Sigmoid colon (tissue), 7 donors: ENCODE results near the gene ZNF76. TPM values are rescaled to one million over a fixed set of nuclear protein-coding genes. Genes with fewer than 3 reads are reported as not detected.

Experiments
- DNase-seq: peaks from one replicate; pipeline ENCODE4 v3.0.0-alpha.2; 2019
- H3K27ac ChIP-seq, 4 donors: fragments of 200-600 bp; sonication (generic); one replicate each; pipeline ENCODE4 v1.5.1; 2016 to 2019; ENCODE audit warnings: mild to moderate bottlenecking in 1 of 4
- H3K27me3 ChIP-seq, 3 donors: fragments of 200-600 bp; sonication (generic); one replicate each; pipeline ENCODE4 v1.5.1; 2019; ENCODE audit warnings: mild to moderate bottlenecking in 1 of 3
- H3K36me3 ChIP-seq, 4 donors: fragments of 200-600 bp; sonication (generic); one replicate each; pipeline ENCODE4 v1.5.1; 2016 to 2019
- H3K4me1 ChIP-seq, 4 donors: fragments of 200-600 bp; sonication (generic); one replicate each; pipeline ENCODE4 v1.5.1; 2017 to 2019
- H3K4me3 ChIP-seq, 4 donors: fragments of 200-600 bp; sonication (generic); one replicate each; pipeline ENCODE4 v1.5.1; 2017 to 2019; ENCODE audit warnings: mild to moderate bottlenecking in 2 of 4, moderate library complexity in 1 of 4
- H3K9me3 ChIP-seq, 4 donors: fragments of 200-600 bp in 3 of 4; sonication (generic) in 3 of 4; one replicate each; pipeline versions ENCODE4 v1.5.1 to v1.6.1; 2013 to 2019
- EP300 ChIP-seq, 4 donors: sonication (generic); formaldehyde crosslinking; IDR thresholded peaks; one replicate each; pipeline ENCODE4 v1.6.1; 2017; ENCODE audit warnings: antibody characterized with exemption in 4 of 4
- POLR2A ChIP-seq, 2 donors: fragments of 450-650 bp; IDR thresholded peaks; one replicate each; pipeline ENCODE4 v1.6.1; 2016; ENCODE audit warnings: antibody characterized with exemption in 2 of 2, mild to moderate bottlenecking in 2 of 2, moderate library complexity in 2 of 2
- POLR2AphosphoS5 ChIP-seq, 4 donors: sonication (generic); formaldehyde crosslinking; IDR thresholded peaks; one replicate each; pipeline ENCODE4 v1.6.1; 2017; ENCODE audit warnings: antibody characterized with exemption in 4 of 4
- WGBS, 2 donors: extraction: QIAGEN DNeasy Blood & Tissue Kit; methylation state at CpG; one replicate each; pipeline ENCODE4 v1.1.7; 2013; 5-methylcytosine and 5-hydroxymethylcytosine counted together
- intact Hi-C: fragments of 100-400 bp; cut with DNase I; formaldehyde crosslinking; loops from one replicate; pipeline ENCODE4 v1.15.1; 2023
- polyA plus RNA-seq, 3 donors: library from polyadenylated mRNA; stranded (reverse); fragments of 200-250 nt; gene quantifications; one replicate each; pipeline ENCODE4 v1.2.3, GENCODE V29; 2013
- total RNA-seq, 4 donors: library from RNA; depleted of rRNA; stranded (reverse); fragments of >200 nt; gene quantifications; one replicate each; pipeline ENCODE4 v1.1.0, GENCODE V29; 2016
- TF ChIP-seq, protein P1 (sequence below), 4 experiments: fragments of 450-650 bp in 3 of 4; fragments of 200-600 bp in 1 of 4; IDR thresholded peaks; one replicate each; pipeline ENCODE4 v1.5.1; 2016 to 2019; ENCODE audit warnings: antibody characterized with exemption in 4 of 4, mild to moderate bottlenecking in 3 of 4, moderate library complexity in 2 of 4
- donor health status: healthy with polysubstance abuse.
- donor health status: Bipolar disorder and iron deficiency.
- donor health status: healthy.

Gene ZNF76
- total and polyA plus RNA-seq, 7 donors = 14.3 to 59.8 (median 29.3) TPM

GRCh38 chr6:35265523-35265922, 6.0 kb downstream of the ZNF76 start:
- WGBS, 2 donors = 92 to 94% methylated on average over 2 of the region's 2 CpGs
- Histone ChIP-seq H3K36me3 (no peaks in the 10 kb centered on the region), H3K27ac (no peak overlapping the region), H3K27me3 (no peaks in the 10 kb centered on the region), H3K9me3 (no peaks in the 10 kb centered on the region), H3K4me3 (no peak overlapping the region), H3K4me1 (peaks cover 0 to 16% (median 5%) of the 10 kb centered on the region in 4 donors)
- TF ChIP-seq, protein P1, sequence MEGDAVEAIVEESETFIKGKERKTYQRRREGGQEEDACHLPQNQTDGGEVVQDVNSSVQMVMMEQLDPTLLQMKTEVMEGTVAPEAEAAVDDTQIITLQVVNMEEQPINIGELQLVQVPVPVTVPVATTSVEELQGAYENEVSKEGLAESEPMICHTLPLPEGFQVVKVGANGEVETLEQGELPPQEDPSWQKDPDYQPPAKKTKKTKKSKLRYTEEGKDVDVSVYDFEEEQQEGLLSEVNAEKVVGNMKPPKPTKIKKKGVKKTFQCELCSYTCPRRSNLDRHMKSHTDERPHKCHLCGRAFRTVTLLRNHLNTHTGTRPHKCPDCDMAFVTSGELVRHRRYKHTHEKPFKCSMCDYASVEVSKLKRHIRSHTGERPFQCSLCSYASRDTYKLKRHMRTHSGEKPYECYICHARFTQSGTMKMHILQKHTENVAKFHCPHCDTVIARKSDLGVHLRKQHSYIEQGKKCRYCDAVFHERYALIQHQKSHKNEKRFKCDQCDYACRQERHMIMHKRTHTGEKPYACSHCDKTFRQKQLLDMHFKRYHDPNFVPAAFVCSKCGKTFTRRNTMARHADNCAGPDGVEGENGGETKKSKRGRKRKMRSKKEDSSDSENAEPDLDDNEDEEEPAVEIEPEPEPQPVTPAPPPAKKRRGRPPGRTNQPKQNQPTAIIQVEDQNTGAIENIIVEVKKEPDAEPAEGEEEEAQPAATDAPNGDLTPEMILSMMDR (IDR thresholded peaks at IDR 0.05) = no peak
- TF ChIP-seq EP300 (IDR thresholded peaks at IDR 0.05) (no peak), POLR2AphosphoS5 (IDR thresholded peaks at IDR 0.05) (no peak), POLR2A (IDR thresholded peaks at IDR 0.05) (no peak)
- no peak for DNase-seq
- intact Hi-C loops = no loop called here

DNA sequence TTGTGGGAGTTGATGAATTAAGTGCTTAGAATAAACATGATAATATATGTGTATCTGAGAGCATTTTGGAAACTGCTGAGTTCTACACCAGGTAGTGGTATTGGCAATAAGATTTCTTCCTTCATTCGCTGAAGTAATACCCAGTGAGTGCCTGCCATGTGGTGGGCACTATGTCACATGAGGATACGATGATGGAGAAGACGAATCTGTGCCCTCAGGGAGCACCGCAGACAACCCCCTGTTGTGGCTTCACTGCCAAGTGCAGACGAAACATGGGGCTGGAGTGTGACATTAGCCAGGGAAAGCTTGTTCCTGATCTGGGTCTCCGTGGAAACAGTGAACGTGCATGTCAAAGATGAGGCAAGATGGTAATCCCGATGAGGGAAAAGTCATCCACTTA, 7.9 kb downstream of the ZNF76 start:
- DNase-seq = peak; percentile 40
- no peaks in the 10 kb centered on the region for H3K27me3 ChIP-seq
- TF ChIP-seq POLR2A (IDR thresholded peaks at IDR 0.05) = no peak
- TF ChIP-seq, protein P1 (IDR thresholded peaks at IDR 0.05) = no peak
- no peak for TF ChIP-seq EP300 (IDR thresholded peaks at IDR 0.05)
- 93 to 96% methylated on average over 8 of the region's 8 CpGs for WGBS, 2 donors
- intact Hi-C loops = no loop called here
- no peaks in the 10 kb centered on the region for H3K9me3 ChIP-seq
- no peak overlapping the region for H3K4me3 ChIP-seq
- H3K36me3 ChIP-seq = no peaks in the 10 kb centered on the region
- H3K4me1 ChIP-seq = peaks cover 0 to 13% (median 2%) of the 10 kb centered on the region in 4 donors
- no peak overlapping the region for H3K27ac ChIP-seq

DNA sequence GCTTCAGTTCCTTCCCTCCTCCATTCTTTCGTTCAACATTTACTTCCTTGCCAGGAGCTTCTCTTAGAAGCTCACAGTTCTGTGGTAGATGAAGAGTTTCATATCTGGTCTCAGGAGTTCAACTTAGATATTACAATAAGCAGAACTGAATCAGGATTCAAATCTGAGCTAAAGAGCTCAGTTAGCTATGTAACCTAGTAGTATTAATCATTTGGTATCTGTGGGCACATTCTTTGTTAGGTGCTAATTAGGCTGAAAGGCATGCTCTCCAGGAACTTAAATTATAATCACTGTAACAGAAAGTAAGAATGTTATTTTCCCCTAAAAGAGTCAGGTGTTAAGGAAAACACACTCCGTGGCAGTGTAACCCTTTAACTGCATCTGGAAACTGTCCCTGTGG, 8.4 kb downstream of the ZNF76 start:
- no peak for TF ChIP-seq EP300 (IDR thresholded peaks at IDR 0.05)
- no peak for TF ChIP-seq POLR2AphosphoS5 (IDR thresholded peaks at IDR 0.05)
- no peak for TF ChIP-seq POLR2A (IDR thresholded peaks at IDR 0.05)
- TF ChIP-seq, protein P1 (IDR thresholded peaks at IDR 0.05) = no peak
- Histone ChIP-seq H3K4me1 (peaks cover 0 to 13% (median 2%) of the 10 kb centered on the region in 4 donors), H3K4me3 (no peak overlapping the region), H3K9me3 (no peaks in the 10 kb centered on the region), H3K27ac (no peak overlapping the region), H3K36me3 (no peaks in the 10 kb centered on the region), H3K27me3 (no peaks in the 10 kb centered on the region)
- intact Hi-C loops = no loop called here
- WGBS, 2 donors = 78 to 90% methylated on average over 2 of the region's 2 CpGs
- no peak for DNase-seq

- peaks cover 0 to 21% (median 13%) of the 10 kb centered on the region in 4 donors for H3K4me1 ChIP-seq
- DNase-seq = no peak
- TF ChIP-seq, protein P1 (IDR thresholded peaks at IDR 0.05) = no peak
- TF ChIP-seq EP300 (IDR thresholded peaks at IDR 0.05) (no peak), POLR2AphosphoS5 (IDR thresholded peaks at IDR 0.05) (no peak), POLR2A (IDR thresholded peaks at IDR 0.05) (no peak)
- intact Hi-C loops = no loop called here
- H3K4me3 ChIP-seq = no peak overlapping the region
- no peaks in the 10 kb centered on the region for H3K9me3 ChIP-seq
- no peaks in the 10 kb centered on the region for H3K27me3 ChIP-seq
- WGBS, 2 donors = 97 to 98% methylated on average over 2 of the region's 2 CpGs
- H3K36me3 ChIP-seq = no peaks in the 10 kb centered on the region
- no peak overlapping the region for H3K27ac ChIP-seq
Measured at GRCh38 chr6:35272005-35272404, 12.5 kb downstream of the ZNF76 start.
